WTC11 (cell line): ENCODE measurements around the gene RTP5.

ENCODE experiments used
- CBFB ChIP-seq: sonication (generic); formaldehyde crosslinking; IDR thresholded peaks from 2 replicates; pipeline ENCODE4 v1.8.1; 2022; ENCODE audit warnings: mild to moderate bottlenecking, low read depth, missing genetic modification reagents
- CREM ChIP-seq: sonication (generic); formaldehyde crosslinking; IDR thresholded peaks from 2 replicates; pipeline ENCODE4 v1.8.1; 2022; ENCODE audit warnings: mild to moderate bottlenecking, missing genetic modification reagents, moderate library complexity
- CTCF ChIP-seq: fragments of 200-600 bp; IDR thresholded peaks from 2 replicates; pipeline ENCODE4 v1.8.0; 2022; ENCODE audit warnings: antibody characterized with exemption
- ELF4 ChIP-seq: sonication (generic); formaldehyde crosslinking; IDR thresholded peaks from 2 replicates; pipeline ENCODE4 v1.8.1; 2022; ENCODE audit warnings: low read depth, mild to moderate bottlenecking, moderate library complexity, missing genetic modification reagents
- FOXK1 ChIP-seq: sonication (generic); formaldehyde crosslinking; IDR thresholded peaks from 2 replicates; pipeline ENCODE4 v1.8.0; 2022; ENCODE audit warnings: mild to moderate bottlenecking, moderate library complexity, missing genetic modification reagents
- MXD4 ChIP-seq: fragments of 250-450 bp; sonication (Bioruptor Pico); IDR thresholded peaks from 2 replicates; pipeline ENCODE4 v1.8.0; 2021; ENCODE audit warnings: mild to moderate bottlenecking, moderate library complexity, borderline replicate concordance
- NR1H2 ChIP-seq: sonication (generic); formaldehyde crosslinking; IDR thresholded peaks from 2 replicates; pipeline ENCODE4 v1.9.0; 2021; ENCODE audit warnings: mild to moderate bottlenecking, moderate library complexity, missing genetic modification reagents
- PRRX2 ChIP-seq: fragments of 250-450 bp; sonication (Bioruptor Pico); IDR thresholded peaks from 2 replicates; pipeline ENCODE4 v1.8.0; 2021; ENCODE audit warnings: mild to moderate bottlenecking
- SMAD3 ChIP-seq: sonication (generic); formaldehyde crosslinking; IDR thresholded peaks from 2 replicates; pipeline ENCODE4 v1.8.0; 2022; ENCODE audit warnings: missing genetic modification reagents, mild to moderate bottlenecking, borderline replicate concordance
- SP1 ChIP-seq: sonication (generic); formaldehyde crosslinking; conservative IDR thresholded peaks from 2 replicates; pipeline ENCODE4 v1.8.1; 2022; ENCODE audit warnings: missing genetic modification reagents
- ZNF263 ChIP-seq: sonication (generic); formaldehyde crosslinking; IDR thresholded peaks from 2 replicates; pipeline ENCODE4 v1.8.1; 2022; ENCODE audit warnings: low read depth, mild to moderate bottlenecking, moderate library complexity, missing genetic modification reagents
- ZNF281 ChIP-seq: sonication (generic); formaldehyde crosslinking; IDR thresholded peaks from 2 replicates; pipeline ENCODE4 v1.8.0; 2023; ENCODE audit warnings: mild to moderate bottlenecking, missing genetic modification reagents
- TF ChIP-seq, protein P1 (sequence below): sonication (generic); formaldehyde crosslinking; IDR thresholded peaks from 2 replicates; pipeline ENCODE4 v1.8.0; 2022; ENCODE audit warnings: mild to moderate bottlenecking, missing genetic modification reagents

DNA sequence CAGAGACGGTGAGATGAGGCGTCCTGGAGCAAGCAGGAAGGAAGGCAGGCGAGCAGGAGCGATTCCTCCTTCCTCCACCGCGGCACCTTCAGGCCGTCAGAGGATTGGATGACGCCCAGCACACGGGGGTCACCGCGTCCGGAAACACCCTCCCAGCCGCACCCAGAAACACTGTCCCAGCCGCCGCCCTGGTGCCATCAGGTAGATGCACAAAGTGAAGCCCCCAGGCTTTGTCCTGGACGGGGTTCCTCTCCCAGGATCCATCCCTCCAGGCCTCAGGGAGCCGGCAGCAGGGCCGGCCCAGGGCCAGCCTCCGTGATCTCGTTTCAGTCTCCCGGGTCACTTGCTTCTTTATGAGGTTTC lies 31.5 kb downstream of the RTP5 start:
- no peak for TF ChIP-seq CTCF
- no peak for TF ChIP-seq CBFB (CRISPR knock-in tag)
- TF ChIP-seq ELF4 (CRISPR knock-in tag) = no peak
- no peak for TF ChIP-seq SP1 (CRISPR knock-in tag)
- no peak for TF ChIP-seq FOXK1 (CRISPR knock-in tag)
- TF ChIP-seq NR1H2 (CRISPR knock-in tag) = no peak
- TF ChIP-seq ZNF281 (CRISPR knock-in tag) = no peak
- TF ChIP-seq SMAD3 (CRISPR knock-in tag) = no peak
- TF ChIP-seq CREM (CRISPR knock-in tag) = no peak
- no peak for TF ChIP-seq PRRX2 (CRISPR knock-in tag)
- TF ChIP-seq, protein P1, sequence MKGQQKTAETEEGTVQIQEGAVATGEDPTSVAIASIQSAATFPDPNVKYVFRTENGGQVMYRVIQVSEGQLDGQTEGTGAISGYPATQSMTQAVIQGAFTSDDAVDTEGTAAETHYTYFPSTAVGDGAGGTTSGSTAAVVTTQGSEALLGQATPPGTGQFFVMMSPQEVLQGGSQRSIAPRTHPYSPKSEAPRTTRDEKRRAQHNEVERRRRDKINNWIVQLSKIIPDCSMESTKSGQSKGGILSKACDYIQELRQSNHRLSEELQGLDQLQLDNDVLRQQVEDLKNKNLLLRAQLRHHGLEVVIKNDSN (CRISPR knock-in tag) = no peak
- no peak for TF ChIP-seq MXD4
- no peak for TF ChIP-seq ZNF263 (CRISPR knock-in tag)
